GM18526 (cell line): ENCODE results near the gene SLC8A2.

Experiments used
- POLR2A ChIP-seq: IDR thresholded peaks from 3 replicates; pipeline ENCODE4 v1.6.1; 2011; ENCODE audit not compliant: insufficient read length; ENCODE audit errors: extremely low read depth

The SLC8A2 gene

DNA sequence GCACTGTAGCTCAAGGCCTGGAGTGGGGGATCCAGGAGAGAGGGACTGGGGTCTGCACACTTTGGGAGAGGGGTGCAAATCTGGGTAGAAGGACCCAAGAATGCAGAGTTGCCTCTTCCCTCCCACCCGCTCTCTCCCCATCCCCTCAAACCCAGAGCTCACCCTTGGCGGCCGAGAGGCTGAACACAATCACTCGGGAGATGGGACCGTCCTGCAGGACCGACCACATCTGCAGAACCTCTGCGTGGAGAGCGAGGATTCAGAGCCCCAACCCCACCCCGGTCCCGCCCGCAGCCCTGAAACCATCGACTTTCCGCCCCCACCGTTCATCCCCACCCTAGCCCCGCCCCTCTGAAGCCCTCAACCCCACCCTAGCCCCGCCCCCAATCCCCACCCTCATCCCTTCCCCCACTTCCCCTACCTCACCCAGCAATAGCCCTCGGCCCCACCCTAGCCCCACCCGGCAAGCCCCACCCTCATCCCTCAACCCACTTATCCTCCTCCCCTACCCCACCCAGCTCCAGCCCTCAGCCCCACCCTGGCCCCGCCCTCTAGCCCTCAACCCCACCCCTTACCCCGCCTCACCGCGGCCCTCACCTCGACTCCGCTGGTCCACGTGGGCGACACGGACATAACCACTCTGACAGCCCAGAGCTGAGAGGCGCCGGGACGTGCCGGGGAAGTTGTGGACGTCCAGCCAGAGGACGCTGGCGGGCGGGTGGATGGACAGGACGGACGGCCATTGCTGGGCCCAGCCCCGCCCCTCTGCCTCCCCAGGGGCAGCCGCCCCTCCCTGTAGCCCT lies 8.2 kb upstream of the SLC8A2 start:
- TF ChIP-seq POLR2A, result no peak

DNA sequence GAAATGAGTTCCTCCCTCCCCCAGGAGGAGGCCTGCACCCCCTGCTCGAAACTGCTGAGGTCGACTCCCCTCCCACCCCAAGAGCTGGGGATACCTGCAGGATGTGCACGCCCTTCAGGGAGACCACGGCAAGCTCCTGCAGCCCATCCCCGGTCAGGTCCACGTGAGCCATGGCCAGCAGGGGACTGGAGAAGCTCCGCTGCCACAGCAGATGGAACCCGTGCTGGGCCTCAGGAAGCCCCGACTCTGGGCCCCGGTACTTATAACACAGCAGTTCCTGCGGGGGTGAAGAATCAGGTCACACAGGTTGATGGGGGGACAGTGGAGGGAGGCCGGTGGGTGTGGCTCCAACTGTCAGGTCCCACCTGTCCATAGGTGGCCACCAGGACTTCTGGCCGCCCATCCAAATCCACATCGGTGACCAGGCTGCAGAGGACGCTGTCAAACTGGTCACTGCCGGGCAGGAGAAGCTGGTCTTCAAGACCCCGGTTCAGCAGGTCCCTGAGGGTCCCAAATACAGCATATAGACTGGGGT lies 4.8 kb upstream of the SLC8A2 start:
- no peak for TF ChIP-seq POLR2A

GRCh38 chr19:47475465-47475864 lies 3.8 kb upstream of the SLC8A2 start:
- no peak for TF ChIP-seq POLR2A

DNA sequence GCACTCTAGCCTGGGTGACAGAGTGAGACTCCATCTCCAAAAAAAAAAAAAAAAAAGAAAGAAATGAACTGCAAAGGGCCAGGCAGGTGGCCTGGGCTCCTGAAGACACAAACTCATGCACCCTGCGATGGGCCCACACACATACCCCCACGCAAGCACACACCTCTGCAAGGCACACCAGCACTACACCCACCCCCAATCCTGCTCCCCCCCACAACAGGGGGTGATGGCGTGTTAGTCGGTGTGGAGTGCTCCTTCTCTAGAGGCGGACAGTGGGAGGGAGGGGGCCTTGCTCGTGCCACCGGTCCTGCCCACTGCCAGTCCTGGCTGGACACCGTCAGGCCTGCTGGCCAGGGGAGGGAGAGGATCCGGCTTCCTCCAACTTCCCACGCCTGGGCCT lies 1.6 kb upstream of the SLC8A2 start:
- no peak for TF ChIP-seq POLR2A

DNA sequence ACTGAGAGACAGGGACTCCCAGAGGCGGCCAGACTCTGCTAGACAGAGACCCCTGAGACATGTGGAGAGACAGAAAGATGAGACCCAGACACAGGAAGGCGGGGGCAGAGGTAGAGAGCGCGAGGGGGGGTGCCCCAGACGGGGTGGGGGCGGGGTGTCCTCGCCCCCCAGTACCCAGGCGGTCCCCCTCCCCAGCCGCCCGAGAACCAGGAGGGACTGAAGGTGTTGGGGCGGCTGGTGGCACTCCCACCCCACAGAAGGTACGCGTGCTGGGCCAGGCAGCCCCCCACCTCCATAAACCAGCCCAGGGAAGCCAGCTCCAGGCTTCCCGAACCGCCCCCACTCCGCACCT lies 336 bp downstream of the SLC8A2 start:
- no peak for TF ChIP-seq POLR2A

- no peak for TF ChIP-seq POLR2A
These were observed 1.1 kb downstream of the SLC8A2 start for GRCh38 chr19:47470447-47471195.

DNA sequence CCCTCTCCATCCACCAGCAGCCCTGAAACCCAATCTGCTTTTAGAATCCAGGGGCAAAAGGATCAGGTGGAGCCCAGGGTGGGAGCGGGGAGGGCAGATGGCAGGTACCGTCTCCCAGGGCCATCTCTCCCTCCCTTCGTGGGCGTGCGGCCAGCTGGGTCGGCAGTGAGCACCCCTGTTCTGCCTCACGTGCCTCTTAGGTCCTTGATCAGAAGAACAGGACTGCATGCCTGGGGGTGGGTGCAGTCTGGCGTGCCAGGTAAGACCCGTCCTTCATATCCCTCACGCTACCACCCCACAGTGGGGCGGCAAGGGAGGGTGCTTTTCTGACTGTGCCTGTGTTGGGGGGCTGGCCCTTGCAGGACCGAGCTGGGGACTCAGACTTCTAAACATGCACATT lies 2.0 kb downstream of the SLC8A2 start:
- TF ChIP-seq POLR2A, result no peak

GRCh38 chr19:47469363-47469700 lies 2.4 kb downstream of the SLC8A2 start:
- TF ChIP-seq POLR2A, result no peak

GRCh38 chr19:47467914-47468313 lies 3.8 kb downstream of the SLC8A2 start:
- TF ChIP-seq POLR2A, result no peak

GRCh38 chr19:47465957-47466356 lies 5.7 kb downstream of the SLC8A2 start:
- TF ChIP-seq POLR2A, result no peak

GRCh38 chr19:47464675-47465419 lies 6.8 kb downstream of the SLC8A2 start:
- no peak for TF ChIP-seq POLR2A

DNA sequence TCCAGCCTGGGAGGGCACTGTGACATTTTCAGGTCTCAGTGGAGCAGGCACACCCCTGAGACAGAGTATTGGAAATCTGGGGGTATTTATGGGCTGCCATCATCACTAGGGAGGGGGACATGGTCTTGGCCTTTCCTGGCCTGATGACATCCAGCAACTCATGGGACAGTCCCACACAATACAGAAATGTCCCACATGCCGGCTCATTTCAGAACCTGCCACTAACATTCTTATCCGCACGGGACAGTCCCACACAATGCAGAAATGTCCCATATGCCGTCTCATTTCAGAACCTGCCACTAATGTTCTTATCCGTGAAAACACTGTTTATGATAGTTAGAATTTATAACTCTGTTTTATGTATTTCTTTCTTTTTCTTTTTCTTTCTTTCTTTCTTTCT lies 9.8 kb downstream of the SLC8A2 start:
- no peak for TF ChIP-seq POLR2A

DNA sequence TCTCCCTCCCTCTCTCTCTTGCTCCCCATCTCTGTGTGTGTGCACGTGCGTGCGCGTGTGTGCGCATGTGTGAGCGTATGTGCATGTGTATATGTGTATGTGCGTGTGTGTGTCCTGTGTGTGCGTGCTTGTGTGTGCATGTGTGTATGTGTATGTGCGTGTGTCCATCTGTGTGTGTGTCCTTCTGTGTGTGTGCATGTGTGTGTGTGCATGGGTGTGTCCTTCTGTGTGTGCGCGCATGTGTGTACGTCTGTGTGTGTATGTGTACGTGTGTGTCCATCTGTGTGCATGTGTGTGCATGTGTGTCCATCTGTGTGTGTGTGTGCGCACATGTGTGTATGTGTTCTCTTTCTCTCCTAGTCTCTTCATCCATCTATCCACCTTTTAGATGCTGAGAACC lies 12.2 kb downstream of the SLC8A2 start:
- no peak for TF ChIP-seq POLR2A

- no peak for TF ChIP-seq POLR2A
These were observed 13.0 kb downstream of the SLC8A2 start for GRCh38 chr19:47458672-47459071.

DNA sequence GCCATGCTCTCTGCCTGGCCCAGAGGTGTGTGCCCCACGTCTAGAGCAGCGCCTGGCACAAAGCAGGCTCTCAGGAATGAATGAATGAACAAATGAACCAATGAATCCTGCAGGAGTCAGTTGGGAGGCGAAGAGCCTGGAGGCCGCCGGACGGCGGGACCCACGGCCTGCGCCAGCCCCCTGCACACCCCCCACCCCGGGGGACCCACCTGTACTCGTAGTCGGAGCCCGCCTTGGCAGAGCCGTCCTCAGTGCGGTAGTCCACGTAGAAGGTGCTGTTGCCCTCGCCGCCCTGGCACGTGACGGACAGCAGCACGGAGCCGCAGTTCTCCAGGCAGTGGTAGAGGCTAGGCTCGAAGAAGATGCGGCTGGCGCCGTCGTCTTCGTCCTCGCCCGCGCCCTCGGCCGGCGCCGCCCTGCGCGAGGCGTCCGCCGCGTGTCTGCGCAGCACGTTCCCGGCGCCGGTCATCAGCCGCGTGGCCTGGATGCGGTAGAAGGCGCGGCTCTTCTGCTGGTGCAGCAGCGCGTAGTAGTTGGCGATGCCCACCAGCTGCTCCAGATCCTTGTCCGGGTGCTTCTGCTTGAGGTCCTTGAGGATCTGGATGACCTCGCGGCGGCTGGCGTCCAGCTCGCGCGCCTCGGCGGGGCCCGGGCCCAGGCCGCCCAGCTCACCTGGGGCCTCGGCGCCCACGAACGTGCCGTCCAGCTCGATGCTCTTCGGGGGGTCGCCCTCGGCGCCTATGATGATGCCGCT lies 14.8 kb downstream of the SLC8A2 start:
- no peak for TF ChIP-seq POLR2A
